Measurements from ENCODE around the gene SIGLECL1.

DNA sequence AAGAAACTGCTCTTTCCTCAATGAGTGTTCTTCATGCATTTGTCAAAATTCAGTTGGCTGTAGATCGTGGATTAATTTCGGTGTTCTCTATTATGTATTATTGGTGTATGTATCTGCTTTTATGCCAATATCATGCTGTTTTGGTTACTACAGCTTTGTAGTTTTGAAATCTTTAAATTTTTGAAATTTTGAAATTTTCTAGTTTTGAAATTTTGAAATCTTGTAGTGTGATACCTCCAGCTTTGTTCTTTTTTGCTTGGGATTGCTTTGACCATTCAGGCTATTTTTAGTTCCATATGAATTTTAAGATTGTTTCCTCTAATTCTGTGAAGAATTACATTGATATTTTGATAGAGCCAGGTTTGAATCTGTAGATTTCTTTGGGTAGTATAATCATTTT lies 22.9 kb upstream of the SIGLECL1 start:
- TF ChIP-seq, protein P1, sequence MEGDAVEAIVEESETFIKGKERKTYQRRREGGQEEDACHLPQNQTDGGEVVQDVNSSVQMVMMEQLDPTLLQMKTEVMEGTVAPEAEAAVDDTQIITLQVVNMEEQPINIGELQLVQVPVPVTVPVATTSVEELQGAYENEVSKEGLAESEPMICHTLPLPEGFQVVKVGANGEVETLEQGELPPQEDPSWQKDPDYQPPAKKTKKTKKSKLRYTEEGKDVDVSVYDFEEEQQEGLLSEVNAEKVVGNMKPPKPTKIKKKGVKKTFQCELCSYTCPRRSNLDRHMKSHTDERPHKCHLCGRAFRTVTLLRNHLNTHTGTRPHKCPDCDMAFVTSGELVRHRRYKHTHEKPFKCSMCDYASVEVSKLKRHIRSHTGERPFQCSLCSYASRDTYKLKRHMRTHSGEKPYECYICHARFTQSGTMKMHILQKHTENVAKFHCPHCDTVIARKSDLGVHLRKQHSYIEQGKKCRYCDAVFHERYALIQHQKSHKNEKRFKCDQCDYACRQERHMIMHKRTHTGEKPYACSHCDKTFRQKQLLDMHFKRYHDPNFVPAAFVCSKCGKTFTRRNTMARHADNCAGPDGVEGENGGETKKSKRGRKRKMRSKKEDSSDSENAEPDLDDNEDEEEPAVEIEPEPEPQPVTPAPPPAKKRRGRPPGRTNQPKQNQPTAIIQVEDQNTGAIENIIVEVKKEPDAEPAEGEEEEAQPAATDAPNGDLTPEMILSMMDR (IDR thresholded peaks at IDR 0.05; ENCODE audit: low read depth, low read length) = no peak
- TF ChIP-seq EZH2phosphoT487 (IDR thresholded peaks at IDR 0.05; ENCODE audit: low read depth) = no peak
